K562 (cell line): ENCODE measurements around the gene GIPC3.

Experiments used
- CTCF ChIP-seq, 3 experiments: IDR thresholded peaks in 2 of 3; conservative IDR thresholded peaks in 1 of 3; 2 replicates each; pipeline ENCODE4 v1.5.1; 2011 to 2012; ENCODE audit warnings: low read length in 3 of 3, mild to moderate bottlenecking in 3 of 3, control low read depth in 2 of 3, improper control_type of control experiment in 1 of 3, inconsistent platforms in 1 of 3, low read depth in 1 of 3, mixed read lengths in 1 of 3, moderate library complexity in 1 of 3; ENCODE audit not compliant: insufficient read depth in 2 of 3
- EZH2 ChIP-seq: IDR thresholded peaks from 2 replicates; pipeline ENCODE4 v1.6.1; 2012; ENCODE audit warnings: low read depth, mild to moderate bottlenecking, inconsistent platforms, low read length, borderline replicate concordance
- GABPB2 ChIP-seq: fragments of 250-450 bp; sonication (Bioruptor Pico); conservative IDR thresholded peaks from 2 replicates; pipeline ENCODE4 v1.5.1; 2021; ENCODE audit warnings: mild to moderate bottlenecking
- MAX ChIP-seq: sonication (generic); formaldehyde crosslinking; IDR thresholded peaks from 2 replicates; pipeline ENCODE4 v1.9.0; 2022; ENCODE audit warnings: mild to moderate bottlenecking, missing genetic modification reagents
- POLR2A ChIP-seq: fragments of 450-650 bp; conservative IDR thresholded peaks from 2 replicates; pipeline ENCODE4 v1.6.1; 2016
- SMC3 ChIP-seq: conservative IDR thresholded peaks from 2 replicates; pipeline ENCODE4 v1.6.1; 2011; ENCODE audit warnings: low read depth, low read length, improper control_type of control experiment; ENCODE audit not compliant: insufficient read depth
- TEAD2 ChIP-seq: fragments of 450-650 bp; IDR thresholded peaks from 2 replicates; pipeline ENCODE4 v1.6.1; 2016; ENCODE audit warnings: missing genetic modification characterization, control low read depth, missing compliant biosample characterization
- YY1 ChIP-seq, 3 experiments: IDR thresholded peaks; 2 replicates each; pipeline ENCODE4 v1.6.1; 2011; ENCODE audit warnings: low read length in 2 of 3, mild to moderate bottlenecking in 2 of 3, moderate library complexity in 2 of 3, borderline replicate concordance in 1 of 3, control low read depth in 1 of 3, low read depth in 1 of 3; ENCODE audit not compliant: insufficient read depth in 3 of 3, insufficient replicate concordance in 2 of 3, control insufficient read depth in 1 of 3, insufficient read length in 1 of 3; ENCODE audit errors: extremely low read depth in 1 of 3
- ZEB2 ChIP-seq: fragments of 450-650 bp; IDR thresholded peaks from 2 replicates; pipeline ENCODE4 v1.6.1; 2016

- no peak for TF ChIP-seq EZH2
- no peak for TF ChIP-seq YY1 (IDR thresholded peaks at IDR 0.05; ENCODE audit: borderline replicate concordance in 1 of 3, control insufficient read depth in 1 of 3, extremely low read depth in 1 of 3, insufficient read depth in 3 of 3, insufficient read length in 1 of 3, insufficient replicate concordance in 2 of 3, low read depth in 1 of 3, low read length in 2 of 3)
- no peak for TF ChIP-seq ZEB2
- TF ChIP-seq POLR2A, result no peak
- TF ChIP-seq MAX (CRISPR knock-in tag), result no peak
- TF ChIP-seq CTCF (IDR thresholded peaks at IDR 0.05 in 2 of 3, conservative IDR thresholded peaks at IDR 0.05 in 1 of 3; ENCODE audit: insufficient read depth in 2 of 3, low read depth in 1 of 3, low read length in 3 of 3), result no peak
- TF ChIP-seq TEAD2 (tag), result no peak
- TF ChIP-seq SMC3, result no peak
- TF ChIP-seq GABPB2 (CRISPR knock-in tag), result no peak
Measured at GRCh38 chr19:3572132-3572854, 13.0 kb upstream of the GIPC3 start.
